ENCODE measurements around the gene ZGRF1. TPM values are rescaled to one million over a fixed set of nuclear protein-coding genes. Genes with fewer than 3 reads are reported as not detected.
"Not testable (repeated sequence)": the region's sequence is repeated elsewhere in the genome, so short reads cannot be mapped to it uniquely, and the experiment has no call there.

Gene ZGRF1
- total and polyA plus RNA-seq, 9 of the 15 experiments (the other 6 are each of a cell fraction or from before 2014, with no cell fraction given), result 8.8 to 35.2 (median 22.0) TPM

GRCh38 chr4:112557676-112558411, 78.9 kb downstream of the ZGRF1 start:
- FAIRE-seq (no peak), DNase-seq (ENCODE audit: extremely low read depth in 1 of 4, low spot score in 3 of 4) (no peak), ATAC-seq (no peak)
- no TSS peak for BruUV-seq (replicated peaks)
- H3K9ac ChIP-seq (ENCODE audit: insufficient read depth in 1 of 2, low read depth in 2 of 2, low read length in 2 of 2), result no peak overlapping the region
- POLR2A ChIA-PET, result interaction anchor here (0.6 kb wide), 1 partner anchor 125 kb away, joined by 3 read pairs; no protein-coding TSS in a partner anchor
- in situ Hi-C loops (cut with MboI), result no loop called here
- H3K4me1 ChIP-seq (replicated peaks in 1 of 2; ENCODE audit: control insufficient read depth in 2 of 2, insufficient read depth in 2 of 2, low read length in 2 of 2), result no peaks in the 10 kb centered on the region
- intact Hi-C loops (cut with micrococcal nuclease), result no loop called here
- no peaks in the 10 kb centered on the region for H3K79me2 ChIP-seq (ENCODE audit: control insufficient read depth, insufficient read depth, low read length)
- CTCF ChIA-PET (ENCODE audit: low intra/inter-chr PET ratio), result no interaction called here
- H4K20me1 ChIP-seq (replicated peaks; ENCODE audit: control insufficient read depth, insufficient read depth, low read length), result no peaks in the 10 kb centered on the region
- H2AFZ ChIP-seq (ENCODE audit: low read depth, low read length), result no peak overlapping the region
- no peaks in the 10 kb centered on the region for H3K9me1 ChIP-seq (ENCODE audit: control insufficient read depth, insufficient read depth, low read length)
- H3K4me3 ChIP-seq, result no peak overlapping the region
- no peaks in the 10 kb centered on the region for H3K27me3 ChIP-seq (ENCODE audit: control insufficient read depth in 2 of 2, insufficient read depth in 2 of 2, low read length in 2 of 2)
- TF ChIP-seq RNF2 (IDR thresholded peaks at IDR 0.05) (no peak), MCM2 (IDR thresholded peaks at IDR 0.05; ENCODE audit: low read depth) (no peak)
- H3K9me3 ChIP-seq (replicated peaks; ENCODE audit: control insufficient read depth, insufficient read depth, low read depth, low read length), result no peaks in the 10 kb centered on the region
- H3K27ac ChIP-seq (ENCODE audit: extremely low read depth, low read depth, low read length), result no peak overlapping the region
- H3K36me3 ChIP-seq (ENCODE audit: control insufficient read depth, insufficient read depth, low read length), result peaks cover 30% of the 10 kb centered on the region; the same call in 1 of the 3 replicates
- H3K4me2 ChIP-seq (ENCODE audit: insufficient read depth, low read length), result no peak overlapping the region
- 89% methylated on average over 2 of the region's 2 CpGs for WGBS (ENCODE audit: insufficient coverage, low coverage, missing lambda C conversion rate)

GRCh38 chr4:112554271-112554670, 82.4 kb downstream of the ZGRF1 start:
- FAIRE-seq; H3K9ac ChIP-seq (ENCODE audit: insufficient read depth in 1 of 2, low read depth in 2 of 2, low read length in 2 of 2); CTCF ChIA-PET (ENCODE audit: low intra/inter-chr PET ratio); H3K27ac ChIP-seq (ENCODE audit: extremely low read depth, low read depth, low read length); BruUV-seq (replicated peaks); POLR2A ChIA-PET; H3K4me1 ChIP-seq (replicated peaks in 1 of 2; ENCODE audit: control insufficient read depth in 2 of 2, insufficient read depth in 2 of 2, low read length in 2 of 2); H2AFZ ChIP-seq (ENCODE audit: low read depth, low read length); H4K20me1 ChIP-seq (replicated peaks; ENCODE audit: control insufficient read depth, insufficient read depth, low read length); H3K9me3 ChIP-seq (replicated peaks; ENCODE audit: control insufficient read depth, insufficient read depth, low read depth, low read length); H3K4me2 ChIP-seq (ENCODE audit: insufficient read depth, low read length); intact Hi-C loops (cut with micrococcal nuclease); ATAC-seq; H3K9me1 ChIP-seq (ENCODE audit: control insufficient read depth, insufficient read depth, low read length); H3K27me3 ChIP-seq (ENCODE audit: control insufficient read depth in 2 of 2, insufficient read depth in 2 of 2, low read length in 2 of 2); H3K79me2 ChIP-seq (ENCODE audit: control insufficient read depth, insufficient read depth, low read length); H3K4me3 ChIP-seq; in situ Hi-C loops (cut with MboI); DNase-seq (ENCODE audit: extremely low read depth in 1 of 4, low spot score in 3 of 4): not testable (repeated sequence)
- TF ChIP-seq NFIC (IDR thresholded peaks at IDR 0.05), result peak; percentile 54; the same call in 1 of the 2 replicates
- H3K36me3 ChIP-seq (ENCODE audit: control insufficient read depth, insufficient read depth, low read length), result peaks cover 19% of the 10 kb centered on the region; the same call in 1 of the 3 replicates
- no CpG with 5 or more reads among the region's 3 CpGs for WGBS (ENCODE audit: insufficient coverage, low coverage, missing lambda C conversion rate)
